NCI-H1436 treated with DMSO at 0.1 percent for 48 hours (cell line): Measurements from ENCODE around the gene KCNMB4.

Experiments
- DNase-seq: peaks from one replicate; lab custom pipeline; 2025; lab: John Stamatoyannopoulos, UW

The KCNMB4 gene

DNA sequence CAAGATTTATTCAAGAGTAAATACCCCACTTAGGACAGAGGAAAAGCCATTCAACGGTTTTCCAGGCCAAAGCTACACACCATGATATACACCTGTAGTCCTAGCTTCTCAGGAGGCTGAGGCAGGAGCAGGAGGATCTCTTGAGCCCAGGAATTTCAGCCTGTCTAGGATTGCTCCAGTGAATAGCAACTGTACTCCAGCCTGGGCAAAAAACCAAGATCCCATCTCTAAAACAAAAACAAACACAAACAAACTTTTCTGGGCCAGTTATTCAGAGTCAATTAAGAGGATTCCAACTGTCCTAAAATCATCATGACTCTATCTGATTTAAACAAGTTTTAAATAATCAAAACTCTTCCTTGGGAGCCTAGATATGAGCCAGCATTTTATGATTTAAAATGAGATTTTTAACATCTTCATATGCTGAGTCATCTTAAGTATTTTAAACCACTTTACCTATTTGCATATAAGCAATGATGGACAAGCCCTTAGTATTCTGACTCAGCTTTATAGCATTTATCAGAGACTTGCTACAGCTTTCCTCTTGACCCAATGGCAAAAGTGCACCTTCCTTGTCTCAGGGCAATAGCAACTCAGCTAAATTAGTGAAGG is 77.1 kb downstream of the KCNMB4 start:
- DNase-seq, result no peak

GRCh38 chr12:70444903-70445302 is 78.8 kb downstream of the KCNMB4 start:
- DNase-seq, result no peak

GRCh38 chr12:70448371-70448770 is 82.3 kb downstream of the KCNMB4 start:
- no peak for DNase-seq

GRCh38 chr12:70449074-70449752 is 83.1 kb downstream of the KCNMB4 start:
- no peak for DNase-seq

DNA sequence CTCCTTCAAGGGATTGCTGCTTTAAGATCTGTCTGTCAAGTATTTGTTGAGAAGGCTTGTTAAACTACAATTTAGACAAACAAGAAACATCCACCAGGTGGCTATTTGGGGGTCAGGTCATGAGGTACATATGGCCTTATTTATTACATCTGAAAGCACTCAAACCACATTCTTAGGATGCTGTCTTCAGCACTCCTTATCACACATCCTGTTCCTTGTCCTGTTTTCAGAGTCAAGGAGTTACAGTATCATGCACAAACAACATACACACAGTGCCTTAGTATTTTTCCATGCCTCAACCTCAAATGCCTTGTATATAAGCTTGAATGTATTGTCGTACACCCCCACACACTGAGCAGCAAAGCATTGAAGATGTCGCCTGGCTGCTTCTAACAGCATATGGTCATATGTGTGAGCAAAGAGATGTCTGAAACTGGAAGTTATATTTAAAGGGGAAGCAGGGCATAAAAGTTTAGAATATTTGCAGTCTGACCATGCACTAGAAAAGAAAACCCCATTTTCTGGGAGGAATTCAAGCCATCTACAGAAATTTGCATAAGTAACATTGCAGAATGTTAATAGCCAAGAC is 83.8 kb downstream of the KCNMB4 start:
- DNase-seq, result no peak

GRCh38 chr12:70451528-70451927 is 85.4 kb downstream of the KCNMB4 start:
- no peak for DNase-seq

DNA sequence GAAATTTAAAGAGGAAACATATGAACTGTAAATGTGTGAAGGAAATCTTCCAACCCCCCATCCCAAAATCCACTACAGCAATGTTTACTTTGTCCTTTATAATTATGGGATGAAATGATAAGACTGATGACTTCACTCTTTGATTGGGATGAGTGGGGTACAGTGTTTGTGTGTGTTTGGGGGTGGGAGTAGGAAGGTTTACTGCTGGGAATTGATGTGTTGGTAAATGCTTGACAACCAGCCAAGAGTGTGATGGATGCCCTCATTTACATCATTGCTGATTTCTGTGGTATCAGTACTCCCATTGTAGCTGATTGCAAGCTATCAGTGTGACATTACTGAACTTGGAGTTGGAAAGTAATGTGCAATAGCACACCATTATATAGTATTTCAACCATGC is 90.9 kb downstream of the KCNMB4 start:
- no peak for DNase-seq

DNA sequence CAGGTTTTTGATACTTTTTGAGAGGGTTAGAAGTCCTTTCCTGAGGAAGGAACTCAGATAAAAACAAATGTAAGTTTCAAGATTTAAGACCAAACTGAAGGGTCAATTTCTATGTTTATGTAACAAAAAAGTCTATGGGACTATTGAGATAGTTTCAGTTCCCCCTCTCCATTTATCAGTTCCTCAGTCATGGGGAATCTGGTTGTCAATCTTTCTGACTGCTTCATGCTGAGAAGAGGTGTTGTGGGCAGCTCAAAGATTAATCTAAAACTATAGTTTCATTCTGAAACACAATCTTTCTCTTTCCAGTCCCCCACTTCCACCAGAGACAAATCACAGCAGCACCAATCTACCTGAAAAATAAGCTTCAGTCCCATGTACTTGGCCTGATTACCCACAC is 93.7 kb downstream of the KCNMB4 start:
- no peak for DNase-seq

DNA sequence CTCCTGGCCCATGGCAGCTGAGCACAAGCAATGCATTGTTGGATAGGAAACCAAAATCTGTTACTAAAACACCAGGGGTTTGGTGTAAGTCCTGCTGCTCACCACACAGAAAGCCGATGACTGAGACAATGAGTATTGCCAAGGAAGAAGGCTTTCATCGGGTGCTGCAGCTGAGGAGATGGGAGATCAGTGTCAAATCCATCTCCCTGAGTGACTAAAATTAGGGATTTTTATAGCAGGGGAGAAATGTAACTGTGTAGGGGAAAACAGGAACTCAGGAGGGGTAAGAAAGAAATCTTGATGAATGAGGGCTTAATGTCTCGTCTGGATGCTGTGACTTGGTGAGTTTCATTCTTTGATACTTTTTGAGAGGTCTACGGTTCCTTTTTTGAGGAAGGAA is 97.9 kb downstream of the KCNMB4 start:
- DNase-seq, result no peak

DNA sequence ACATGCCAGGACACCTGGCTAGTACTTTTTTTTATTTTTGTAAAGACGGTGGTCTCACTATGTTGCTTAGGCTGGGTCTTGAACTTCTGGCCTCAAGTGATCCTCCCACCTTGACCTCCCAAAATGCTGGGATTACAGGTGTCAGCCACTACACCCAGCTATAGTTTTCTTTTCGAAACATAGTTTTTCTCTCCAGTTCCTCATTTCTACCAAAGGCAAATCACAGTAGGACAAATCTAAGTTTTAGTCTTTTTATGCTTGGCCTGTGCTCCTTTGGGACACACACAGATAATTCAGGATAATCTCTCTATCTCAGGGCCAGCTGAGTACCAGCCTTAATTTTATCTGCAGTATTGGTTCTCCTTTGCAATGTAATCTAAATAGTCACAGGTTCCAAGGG is 100.7 kb downstream of the KCNMB4 start:
- DNase-seq, result no peak

GRCh38 chr12:70467476-70467875 is 101.4 kb downstream of the KCNMB4 start:
- no peak for DNase-seq

DNA sequence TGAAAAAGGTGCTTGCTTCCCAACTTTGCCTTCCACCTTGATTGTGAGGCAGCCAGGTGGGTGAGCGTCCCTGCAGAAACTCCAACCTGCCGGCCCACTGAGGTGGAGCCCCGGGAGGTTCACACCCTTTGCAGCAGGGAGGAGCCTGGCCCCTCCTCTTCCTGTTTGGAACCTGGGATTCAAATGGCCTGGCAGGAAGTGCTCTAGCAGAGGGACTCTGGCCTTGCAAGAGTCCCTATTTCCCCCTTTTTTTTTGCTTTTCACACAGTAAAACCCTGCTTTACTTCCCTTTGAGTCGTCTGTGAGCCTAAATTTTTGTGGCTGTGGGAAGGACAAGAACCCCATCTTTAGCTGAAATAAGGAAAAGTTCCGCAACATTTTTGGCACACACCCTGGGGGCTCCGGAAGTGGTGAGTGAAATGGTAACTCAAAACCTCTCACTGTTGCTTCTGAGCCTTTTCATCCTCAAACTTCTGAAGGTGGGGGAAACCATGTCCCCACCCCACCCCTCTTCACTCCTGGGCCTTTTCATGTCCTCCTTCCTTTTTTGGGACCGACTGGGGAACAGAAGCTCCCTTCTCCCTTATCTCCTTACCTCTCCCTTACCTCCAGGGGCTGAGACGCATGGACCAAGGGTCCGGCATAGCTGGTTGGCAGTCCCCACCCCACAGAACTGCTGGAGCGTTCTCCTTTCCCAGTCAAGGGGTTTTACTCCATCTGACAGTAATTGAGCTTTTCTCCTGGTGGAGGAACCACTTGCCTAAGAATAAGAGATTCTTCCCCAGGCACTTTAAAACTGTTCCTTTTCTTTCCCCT is 102.0 kb downstream of the KCNMB4 start:
- no peak for DNase-seq

GRCh38 chr12:70468741-70469140 is 102.7 kb downstream of the KCNMB4 start:
- no peak for DNase-seq

DNA sequence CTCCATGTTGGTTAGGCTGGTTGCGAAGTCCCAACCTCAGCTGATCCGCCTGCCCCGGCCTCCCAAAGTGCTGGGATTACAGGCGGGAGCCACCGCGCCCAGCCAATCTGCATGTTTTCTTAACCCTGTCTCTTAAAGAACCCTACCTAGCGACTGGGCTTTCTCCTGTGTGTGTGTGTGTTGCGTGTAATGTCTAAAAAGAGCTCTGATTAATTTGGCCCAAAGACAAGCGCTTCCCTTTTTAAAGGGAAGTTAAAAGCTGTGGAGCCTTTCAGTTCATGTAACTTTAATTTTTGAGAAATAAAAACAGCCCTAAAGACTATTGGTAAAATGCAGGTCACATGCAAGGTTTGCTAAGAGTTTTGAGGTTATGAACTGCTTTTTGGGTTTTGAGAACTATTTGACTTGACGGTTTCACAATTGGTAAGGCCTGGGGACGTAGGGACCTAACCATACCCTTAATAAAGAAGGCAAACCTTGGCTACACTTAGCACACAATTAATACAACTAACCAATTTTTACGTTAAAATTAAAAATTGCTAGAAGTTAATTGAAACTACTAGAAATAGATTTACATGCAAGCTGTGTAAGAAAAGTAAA is 103.2 kb downstream of the KCNMB4 start:
- DNase-seq, result no peak

DNA sequence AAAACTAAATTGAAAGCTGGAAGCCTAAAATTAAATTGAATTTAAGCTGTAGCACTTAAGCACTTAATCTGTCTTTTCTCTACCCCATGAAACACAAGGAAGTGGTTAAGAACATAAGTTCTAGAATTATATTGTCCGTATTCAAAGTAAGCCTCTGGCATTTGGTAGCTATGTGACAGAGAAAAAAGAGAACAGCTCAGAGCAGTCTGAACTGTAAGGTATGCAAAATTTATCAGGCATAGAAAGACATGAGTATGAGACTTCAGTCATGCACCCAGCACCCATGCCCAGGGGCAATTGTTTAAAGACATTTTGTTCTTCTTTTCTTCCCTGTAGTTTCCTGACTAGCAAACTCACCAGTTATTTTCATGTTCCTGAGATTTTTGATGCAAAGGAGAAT is 116.7 kb downstream of the KCNMB4 start:
- DNase-seq, result no peak
